Stomach (tissue), 4 donors: ENCODE results near the gene OR56A3.

Experiments
- EP300 ChIP-seq: sonication (generic); formaldehyde crosslinking; IDR thresholded peaks from one replicate; pipeline ENCODE4 v1.6.1; 2017; ENCODE audit warnings: antibody characterized with exemption
- POLR2A ChIP-seq, 4 donors: fragments of 450-650 bp; IDR thresholded peaks; one replicate each; pipeline ENCODE4 v1.6.1; 2016; ENCODE audit warnings: antibody characterized with exemption in 4 of 4, control low read depth in 2 of 4, mild to moderate bottlenecking in 1 of 4, moderate library complexity in 1 of 4
- POLR2AphosphoS5 ChIP-seq, 3 donors: sonication (generic); formaldehyde crosslinking; IDR thresholded peaks; one replicate each; pipeline ENCODE4 v1.6.1; 2016; ENCODE audit warnings: antibody characterized with exemption in 3 of 3
- TF ChIP-seq, protein P1 (sequence below), 7 experiments: fragments of 450-650 bp in 4 of 7; fragments of 200-600 bp in 3 of 7; sonication (generic) in 3 of 7; IDR thresholded peaks; one replicate each; pipeline ENCODE4 v1.5.1; 2016 to 2019; ENCODE audit warnings: antibody characterized with exemption in 7 of 7, control low read depth in 2 of 7, mild to moderate bottlenecking in 1 of 7

DNA sequence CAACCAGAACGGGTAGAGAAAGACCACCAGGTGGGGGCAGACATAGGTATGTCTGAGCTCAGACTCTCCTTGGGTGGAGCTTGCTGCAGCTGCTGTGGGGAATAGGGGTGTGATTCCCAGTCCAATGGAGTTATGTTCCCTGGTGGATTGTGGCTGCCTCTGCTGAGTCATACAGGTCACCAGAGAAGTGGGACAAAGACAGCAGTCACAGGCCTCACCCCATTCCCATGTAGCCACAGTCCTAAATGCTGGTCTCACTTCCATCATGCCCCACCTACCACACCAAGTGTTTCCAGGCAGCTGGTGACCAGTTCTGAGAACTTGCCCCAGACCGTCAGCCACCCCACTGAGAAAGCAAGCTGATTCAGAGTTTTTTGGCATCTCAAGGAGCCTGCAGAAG is 31.5 kb upstream of the OR56A3 start:
- TF ChIP-seq POLR2AphosphoS5 (IDR thresholded peaks at IDR 0.05): no peak
- TF ChIP-seq, protein P1, sequence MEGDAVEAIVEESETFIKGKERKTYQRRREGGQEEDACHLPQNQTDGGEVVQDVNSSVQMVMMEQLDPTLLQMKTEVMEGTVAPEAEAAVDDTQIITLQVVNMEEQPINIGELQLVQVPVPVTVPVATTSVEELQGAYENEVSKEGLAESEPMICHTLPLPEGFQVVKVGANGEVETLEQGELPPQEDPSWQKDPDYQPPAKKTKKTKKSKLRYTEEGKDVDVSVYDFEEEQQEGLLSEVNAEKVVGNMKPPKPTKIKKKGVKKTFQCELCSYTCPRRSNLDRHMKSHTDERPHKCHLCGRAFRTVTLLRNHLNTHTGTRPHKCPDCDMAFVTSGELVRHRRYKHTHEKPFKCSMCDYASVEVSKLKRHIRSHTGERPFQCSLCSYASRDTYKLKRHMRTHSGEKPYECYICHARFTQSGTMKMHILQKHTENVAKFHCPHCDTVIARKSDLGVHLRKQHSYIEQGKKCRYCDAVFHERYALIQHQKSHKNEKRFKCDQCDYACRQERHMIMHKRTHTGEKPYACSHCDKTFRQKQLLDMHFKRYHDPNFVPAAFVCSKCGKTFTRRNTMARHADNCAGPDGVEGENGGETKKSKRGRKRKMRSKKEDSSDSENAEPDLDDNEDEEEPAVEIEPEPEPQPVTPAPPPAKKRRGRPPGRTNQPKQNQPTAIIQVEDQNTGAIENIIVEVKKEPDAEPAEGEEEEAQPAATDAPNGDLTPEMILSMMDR (IDR thresholded peaks at IDR 0.05): no peak
- TF ChIP-seq POLR2A (IDR thresholded peaks at IDR 0.05): no peak
- TF ChIP-seq EP300: no peak
